Mucosa of rectum (tissue), 2 donors: ENCODE data around the gene ZNF280A.

Experiments used
- H3K27ac ChIP-seq, 2 donors: one replicate each; pipeline ENCODE4 v1.7.0; 2013; ENCODE audit warnings: inconsistent platforms in 2 of 2, low read depth in 2 of 2, low read length in 2 of 2
- H3K27me3 ChIP-seq, 2 donors: one replicate each; pipeline ENCODE4 v1.7.0; 2013; ENCODE audit warnings: low read length in 2 of 2; ENCODE audit not compliant: control insufficient read depth in 2 of 2, insufficient read depth in 2 of 2
- H3K36me3 ChIP-seq, 2 donors: one replicate each; pipeline ENCODE4 v1.7.0; 2013; ENCODE audit warnings: low read length in 2 of 2; ENCODE audit not compliant: control insufficient read depth in 2 of 2, insufficient read depth in 2 of 2
- H3K4me1 ChIP-seq, 2 donors: one replicate each; pipeline ENCODE4 v1.7.0; 2013; ENCODE audit warnings: low read length in 2 of 2, mild to moderate bottlenecking in 1 of 2; ENCODE audit not compliant: control insufficient read depth in 2 of 2, insufficient read depth in 2 of 2
- H3K4me3 ChIP-seq, 2 donors: one replicate each; pipeline ENCODE4 v1.7.0; 2013; ENCODE audit warnings: low read length in 2 of 2
- H3K9ac ChIP-seq, 2 donors: one replicate each; pipeline ENCODE4 v1.7.0; 2013; ENCODE audit warnings: low read length in 2 of 2, low read depth in 1 of 2, mild to moderate bottlenecking in 1 of 2
- H3K9me3 ChIP-seq, 2 donors: one replicate each; pipeline ENCODE4 v1.7.0; 2013; ENCODE audit warnings: low read length in 2 of 2; ENCODE audit not compliant: control insufficient read depth in 2 of 2
- donor health status: healthy.
- donor health status: Normal muscosa, but diverticular disease.

The ZNF280A gene

DNA sequence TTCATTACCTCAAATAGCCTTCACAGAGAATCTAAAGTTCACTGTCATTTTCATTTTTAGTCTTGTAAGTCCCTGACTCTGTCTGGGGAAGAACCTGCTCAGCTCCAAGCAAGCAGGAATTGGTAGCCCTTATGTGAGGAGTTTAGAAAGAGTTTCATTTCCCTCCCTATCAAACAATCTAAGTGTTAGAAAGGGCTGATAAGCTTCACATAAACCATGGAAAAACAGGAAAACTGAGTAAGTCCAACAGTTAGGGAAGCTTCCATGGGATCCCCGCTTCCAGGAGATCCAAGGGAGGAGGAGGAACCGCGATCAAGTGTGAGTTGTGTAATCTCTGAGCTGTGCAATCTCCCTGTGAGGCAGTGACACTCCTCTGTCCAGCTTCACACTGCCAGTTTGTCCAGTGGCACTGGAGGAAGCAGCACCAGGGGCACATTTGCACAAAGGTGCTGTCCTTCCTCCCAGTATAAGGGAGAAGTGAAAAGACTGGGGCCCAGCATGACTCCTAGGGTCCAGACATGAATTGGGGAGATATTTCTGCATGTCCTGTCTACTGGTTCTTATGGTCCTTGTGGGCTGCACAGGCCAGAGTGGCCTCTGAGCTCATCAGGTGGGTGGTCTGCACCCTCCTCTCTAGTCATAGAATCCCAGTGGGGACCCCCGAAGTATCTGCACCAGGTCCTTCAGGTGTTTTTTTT, 34.7 kb upstream of the ZNF280A start:
- Histone ChIP-seq H3K4me1 (no peaks in the 10 kb centered on the region), H3K36me3 (no peaks in the 10 kb centered on the region), H3K4me3 (no peak overlapping the region), H3K27me3 (no peaks in the 10 kb centered on the region), H3K9me3 (no peaks in the 10 kb centered on the region), H3K9ac (no peak overlapping the region), H3K27ac (no peak overlapping the region)

DNA sequence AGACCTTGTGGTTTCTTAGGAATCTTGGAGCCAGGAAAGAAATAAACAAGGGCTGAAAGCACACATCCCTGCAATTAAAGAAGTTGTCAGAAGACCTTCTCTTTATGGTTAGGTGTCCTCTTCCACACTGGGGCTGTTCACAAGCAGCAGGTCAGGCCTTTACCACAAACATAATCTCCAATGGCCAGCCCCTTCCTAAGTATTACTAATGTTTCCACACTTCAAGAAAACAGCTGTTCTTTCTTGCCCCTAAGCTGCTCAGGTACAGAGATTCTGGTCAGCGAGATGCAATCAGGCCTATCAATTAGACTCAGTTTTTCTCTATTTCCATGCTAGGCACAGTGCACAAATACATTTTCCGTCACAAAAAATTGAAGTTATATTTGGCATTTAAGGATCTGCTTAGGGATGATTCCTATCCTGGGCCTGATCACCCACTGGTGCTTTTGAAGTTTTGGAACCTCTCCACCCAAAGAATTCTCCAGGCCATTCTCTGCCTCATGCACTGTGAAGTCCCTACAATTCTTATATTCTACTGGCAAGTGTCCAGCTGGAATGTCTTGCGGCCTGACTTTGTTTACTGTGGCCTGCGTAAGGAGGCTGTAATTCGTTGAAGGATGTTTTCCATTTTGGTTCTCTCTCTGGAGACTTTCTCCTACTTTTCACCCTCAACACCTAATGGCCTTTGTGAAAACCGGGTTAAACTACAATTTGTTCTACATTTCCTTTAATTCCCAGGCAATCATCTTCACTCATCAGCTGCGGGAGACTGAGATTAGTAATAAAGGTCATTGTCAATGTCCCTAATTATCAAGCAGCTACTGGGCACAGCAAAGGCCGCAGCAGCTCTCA, 33.9 kb upstream of the ZNF280A start:
- Histone ChIP-seq H3K4me1 (no peaks in the 10 kb centered on the region), H3K27ac (no peak overlapping the region), H3K9ac (no peak overlapping the region), H3K4me3 (no peak overlapping the region), H3K9me3 (no peaks in the 10 kb centered on the region), H3K36me3 (no peaks in the 10 kb centered on the region), H3K27me3 (no peaks in the 10 kb centered on the region)

- no peaks in the 10 kb centered on the region for H3K27me3 ChIP-seq
- H3K27ac ChIP-seq, result no peak overlapping the region
- no peaks in the 10 kb centered on the region for H3K36me3 ChIP-seq
- no peak overlapping the region for H3K9ac ChIP-seq
- H3K4me1 ChIP-seq, result no peaks in the 10 kb centered on the region
- no peak overlapping the region for H3K4me3 ChIP-seq
- no peaks in the 10 kb centered on the region for H3K9me3 ChIP-seq
These were observed 33.1 kb upstream of the ZNF280A start for GRCh38 chr22:22553141-22553540.

DNA sequence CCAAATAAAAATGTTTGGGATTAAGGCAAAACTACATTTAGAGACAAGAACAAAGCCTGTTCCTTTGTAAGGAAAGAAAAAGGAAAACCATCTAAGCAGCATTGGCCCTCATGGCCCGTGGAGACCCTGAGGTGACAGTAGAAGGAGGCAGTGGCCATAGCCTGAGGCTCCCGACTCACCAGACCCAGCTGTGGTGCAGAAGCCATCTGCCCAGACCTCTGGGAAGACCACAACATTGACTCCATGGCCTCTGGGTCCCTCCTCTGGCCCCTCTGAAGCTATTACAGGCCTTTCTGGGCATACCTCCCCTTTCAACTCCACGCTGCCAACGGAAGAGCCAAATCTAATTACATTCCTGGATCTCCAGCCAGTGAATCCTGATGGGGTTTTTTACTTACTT, 32.6 kb upstream of the ZNF280A start:
- Histone ChIP-seq H3K4me3 (no peak overlapping the region), H3K4me1 (no peaks in the 10 kb centered on the region), H3K27ac (no peak overlapping the region), H3K9ac (no peak overlapping the region), H3K27me3 (no peaks in the 10 kb centered on the region), H3K9me3 (no peaks in the 10 kb centered on the region), H3K36me3 (no peaks in the 10 kb centered on the region)

DNA sequence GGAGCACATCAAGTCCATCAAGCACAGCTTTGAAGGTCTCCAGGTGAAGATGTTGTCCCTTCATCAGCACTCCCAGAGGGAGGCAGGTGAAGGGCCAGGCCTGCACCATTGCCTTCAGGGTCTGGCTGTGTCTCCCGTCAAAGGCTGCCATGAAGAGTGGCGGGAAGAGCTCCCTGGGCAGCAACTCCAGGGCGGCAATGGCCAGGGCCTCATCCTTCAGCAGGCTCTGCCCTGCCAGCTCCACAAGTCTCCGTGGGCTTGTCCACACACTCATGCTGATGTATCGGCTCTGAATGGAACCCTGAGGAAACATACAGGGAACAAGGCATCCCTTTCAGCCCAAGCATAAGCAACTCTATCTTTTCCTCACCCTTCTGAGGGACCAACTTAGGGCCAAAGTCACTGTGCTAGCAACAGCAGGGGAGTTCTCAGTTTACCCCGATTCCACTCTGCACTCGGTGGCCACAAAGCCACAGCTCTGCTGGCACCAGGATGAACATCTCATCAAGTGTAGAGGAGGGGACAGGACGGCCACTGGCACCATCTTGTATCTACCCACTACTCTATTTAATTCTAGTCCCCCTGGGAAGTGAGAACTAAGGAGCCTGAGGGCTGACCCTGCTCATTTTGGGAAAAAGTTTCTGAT, 30.8 kb upstream of the ZNF280A start:
- H3K27me3 ChIP-seq, result no peaks in the 10 kb centered on the region
- H3K36me3 ChIP-seq, result no peaks in the 10 kb centered on the region
- no peak overlapping the region for H3K27ac ChIP-seq
- no peak overlapping the region for H3K9ac ChIP-seq
- H3K9me3 ChIP-seq, result no peaks in the 10 kb centered on the region
- no peak overlapping the region for H3K4me3 ChIP-seq
- H3K4me1 ChIP-seq, result no peaks in the 10 kb centered on the region

- H3K4me1 ChIP-seq, result no peaks in the 10 kb centered on the region
- H3K27me3 ChIP-seq, result no peaks in the 10 kb centered on the region
- no peaks in the 10 kb centered on the region for H3K36me3 ChIP-seq
- no peak overlapping the region for H3K4me3 ChIP-seq
- no peak overlapping the region for H3K9ac ChIP-seq
- no peak overlapping the region for H3K27ac ChIP-seq
- H3K9me3 ChIP-seq, result no peaks in the 10 kb centered on the region
These were observed 28.8 kb upstream of the ZNF280A start for GRCh38 chr22:22548910-22549309.

DNA sequence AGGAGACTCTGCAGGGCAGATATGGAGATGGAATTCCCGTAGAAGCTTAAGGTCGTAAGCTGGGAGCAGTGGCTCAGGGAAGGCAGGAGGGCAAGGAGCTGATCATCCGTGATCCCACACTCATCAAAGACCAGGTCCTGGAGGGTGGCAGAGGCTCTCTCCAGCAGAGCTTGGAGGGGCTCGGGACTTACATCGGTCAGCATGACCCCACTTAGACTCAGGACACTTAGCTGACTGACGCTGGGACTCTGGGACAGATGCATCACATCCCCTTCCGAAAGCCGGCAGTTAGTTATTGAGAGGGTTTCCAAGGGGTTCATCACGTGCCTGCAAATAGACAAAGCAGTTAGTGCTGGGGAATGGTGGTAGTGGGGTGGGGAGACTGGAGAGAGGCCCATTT, 28.2 kb upstream of the ZNF280A start:
- no peaks in the 10 kb centered on the region for H3K4me1 ChIP-seq
- H3K9me3 ChIP-seq, result no peaks in the 10 kb centered on the region
- no peak overlapping the region for H3K27ac ChIP-seq
- H3K36me3 ChIP-seq, result no peaks in the 10 kb centered on the region
- no peak overlapping the region for H3K4me3 ChIP-seq
- no peaks in the 10 kb centered on the region for H3K27me3 ChIP-seq
- no peak overlapping the region for H3K9ac ChIP-seq

- H3K9me3 ChIP-seq, result no peaks in the 10 kb centered on the region
- H3K4me1 ChIP-seq, result no peaks in the 10 kb centered on the region
- no peaks in the 10 kb centered on the region for H3K36me3 ChIP-seq
- no peak overlapping the region for H3K9ac ChIP-seq
- no peaks in the 10 kb centered on the region for H3K27me3 ChIP-seq
- no peak overlapping the region for H3K4me3 ChIP-seq
- no peak overlapping the region for H3K27ac ChIP-seq
These were observed 27.7 kb upstream of the ZNF280A start for GRCh38 chr22:22547692-22548300.

DNA sequence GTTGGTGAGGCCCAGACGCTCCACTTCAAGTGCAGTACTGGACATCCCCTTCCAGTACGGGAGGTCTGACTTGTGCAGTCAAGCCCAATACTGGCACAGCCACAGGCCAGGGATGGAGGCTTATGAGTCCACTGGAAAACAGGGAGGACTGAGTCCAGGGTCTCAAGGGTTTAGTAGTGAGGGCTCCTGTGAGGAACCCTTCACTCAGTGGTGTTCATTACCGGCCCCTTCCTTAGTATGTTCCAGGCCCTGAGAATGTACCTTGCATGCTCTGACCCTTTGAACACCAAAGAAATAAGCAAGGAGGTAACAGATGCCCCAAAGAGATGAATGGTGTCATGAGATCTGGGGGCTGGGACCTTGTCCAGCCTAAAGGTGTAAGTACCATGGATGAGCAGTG, 27.2 kb upstream of the ZNF280A start:
- H3K9ac ChIP-seq, result no peak overlapping the region
- no peaks in the 10 kb centered on the region for H3K4me1 ChIP-seq

DNA sequence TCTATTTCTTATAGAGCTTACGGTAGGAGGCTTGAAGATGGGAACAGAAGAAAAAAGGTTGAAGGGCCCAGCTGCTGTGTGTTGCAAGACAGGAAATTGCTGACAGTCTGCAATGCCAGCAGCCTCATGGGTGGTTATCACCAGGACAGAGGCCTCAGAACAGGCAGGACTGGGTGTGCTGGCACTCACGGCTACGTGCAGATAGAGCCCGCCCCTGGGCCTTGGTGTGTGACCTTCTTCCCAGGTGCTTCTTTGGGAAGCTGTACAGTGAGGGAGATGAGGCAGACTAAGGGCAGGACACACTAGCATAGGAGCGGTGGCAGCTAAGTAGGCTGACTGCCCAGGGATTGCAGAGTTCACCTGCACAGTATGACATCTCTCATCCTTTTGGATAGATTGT, 26.4 kb upstream of the ZNF280A start:
- H3K9ac ChIP-seq, result no peak overlapping the region
- H3K27ac ChIP-seq, result no peak overlapping the region
- H3K36me3 ChIP-seq, result no peaks in the 10 kb centered on the region
- no peaks in the 10 kb centered on the region for H3K9me3 ChIP-seq
- H3K27me3 ChIP-seq, result no peaks in the 10 kb centered on the region
- no peak overlapping the region for H3K4me3 ChIP-seq
- no peaks in the 10 kb centered on the region for H3K4me1 ChIP-seq

More for the DNA sequence above, 27.2 kb upstream of the ZNF280A start:
- Histone ChIP-seq H3K36me3 (no peaks in the 10 kb centered on the region), H3K4me3 (no peak overlapping the region), H3K27me3 (no peaks in the 10 kb centered on the region), H3K27ac (no peak overlapping the region), H3K9me3 (no peaks in the 10 kb centered on the region)
